AG09309 (cell line): Measurements from ENCODE around the gene ZNF423.

ENCODE experiments used
- DNase-seq: peaks from one replicate; pipeline ENCODE4 v3.0.0-alpha.2; 2010; ENCODE audit warnings: low read depth
- H3K4me3 ChIP-seq: 2 replicates; pipeline ENCODE4 v1.5.1; 2011; ENCODE audit warnings: mild to moderate bottlenecking, low read depth, low read length, moderate library complexity; ENCODE audit not compliant: control insufficient read depth
- CTCF ChIP-seq: IDR thresholded peaks from 2 replicates; pipeline ENCODE4 v1.5.1; 2011; ENCODE audit warnings: mild to moderate bottlenecking, low read depth, low read length, inconsistent platforms; ENCODE audit not compliant: insufficient read depth, control insufficient read depth; ENCODE audit errors: missing control alignments

ZNF423 gene

DNA sequence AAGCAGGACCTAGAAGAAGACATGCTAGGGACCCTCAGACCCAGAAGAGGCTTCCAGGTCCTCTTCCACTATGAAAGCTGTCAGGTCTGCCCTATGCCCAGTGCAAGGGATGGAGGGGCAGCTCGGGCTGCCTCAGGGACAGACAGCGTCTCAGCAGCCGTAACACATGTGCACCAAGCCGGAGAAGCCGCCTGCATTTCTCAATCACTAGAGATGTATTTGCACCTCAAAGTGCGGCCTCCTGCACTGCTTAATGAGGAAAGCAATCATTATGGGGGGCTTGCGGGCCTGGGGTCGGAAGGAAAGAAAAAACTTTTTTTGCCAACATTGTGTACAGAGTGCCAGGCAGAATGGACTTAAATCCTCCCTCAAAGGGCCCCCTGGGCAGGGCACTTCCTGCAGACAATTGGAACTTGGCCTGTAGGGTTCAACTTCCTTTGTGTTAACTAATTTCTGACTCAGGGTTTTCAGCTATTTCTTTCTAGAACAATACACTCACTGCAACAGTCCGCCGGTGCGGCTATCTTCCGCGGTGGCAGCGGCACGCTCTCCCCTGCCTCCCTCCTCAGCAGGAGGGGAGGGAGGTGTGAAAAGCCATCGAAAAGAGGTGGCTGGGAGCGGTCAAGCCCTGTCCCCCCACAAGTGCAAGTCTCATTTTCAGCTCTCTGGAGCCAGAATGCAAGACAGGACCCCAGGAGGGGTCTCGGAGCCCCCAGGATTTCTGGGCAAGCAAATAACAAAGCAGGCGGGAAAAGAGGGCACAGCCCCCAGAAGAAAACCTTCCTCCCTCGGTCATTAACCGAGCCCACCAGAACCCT lies 101.2 kb downstream of the ZNF423 start:
- TF ChIP-seq CTCF = no peak
- DNase-seq = no peak
- peak overlapping the region; percentile 39 for H3K4me3 ChIP-seq

GRCh38 chr16:49750341-49751000 lies 105.4 kb downstream of the ZNF423 start:
- TF ChIP-seq CTCF = no peak
- DNase-seq = no peak
- no peak overlapping the region for H3K4me3 ChIP-seq

DNA sequence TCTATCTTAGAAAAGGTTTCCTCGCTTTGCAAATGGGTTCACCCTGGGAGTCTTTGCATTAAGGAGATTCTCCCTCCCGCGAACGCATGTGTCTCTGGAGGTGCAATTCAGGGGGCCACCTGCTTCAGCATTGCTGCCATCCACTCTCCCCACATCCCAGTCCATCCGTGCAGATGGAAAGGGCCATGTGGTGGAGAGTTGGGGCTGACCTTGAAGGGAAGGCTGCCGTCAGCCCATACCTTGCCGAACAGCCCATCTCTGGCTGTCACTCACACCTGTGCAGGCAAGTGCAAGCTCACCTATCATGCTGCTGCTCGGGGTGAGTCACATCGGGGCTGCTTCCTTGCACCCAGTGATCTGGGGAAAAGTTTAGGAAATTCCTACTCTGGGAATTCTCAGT lies 106.1 kb downstream of the ZNF423 start:
- no peak overlapping the region for H3K4me3 ChIP-seq
- no peak for TF ChIP-seq CTCF

GRCh38 chr16:49748322-49748721 lies 107.6 kb downstream of the ZNF423 start:
- no peak for DNase-seq
- H3K4me3 ChIP-seq = no peak overlapping the region
- no peak for TF ChIP-seq CTCF

More for the DNA sequence above, 106.1 kb downstream of the ZNF423 start:
- DNase-seq = no peak

DNA sequence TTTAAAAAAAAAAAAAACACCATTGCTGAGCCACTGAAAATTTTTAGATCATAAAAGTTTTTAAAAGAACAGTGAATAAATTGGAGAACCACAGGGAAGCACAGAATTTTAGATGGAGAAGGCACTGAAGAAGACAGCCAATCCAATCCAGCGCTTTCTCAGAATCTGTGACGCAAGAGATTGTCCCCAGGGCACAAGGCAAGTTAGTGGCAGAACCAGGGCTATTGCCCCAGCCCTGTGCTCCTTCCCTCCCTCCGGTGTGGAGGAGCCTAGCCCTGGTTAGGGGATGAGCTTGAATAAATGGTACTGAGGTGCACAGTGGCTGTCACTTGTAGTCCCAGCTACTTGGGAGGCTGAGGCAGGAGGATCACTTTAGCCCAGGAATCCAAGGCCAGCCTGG lies 108.3 kb downstream of the ZNF423 start:
- DNase-seq = no peak
- no peak overlapping the region for H3K4me3 ChIP-seq
- no peak for TF ChIP-seq CTCF

DNA sequence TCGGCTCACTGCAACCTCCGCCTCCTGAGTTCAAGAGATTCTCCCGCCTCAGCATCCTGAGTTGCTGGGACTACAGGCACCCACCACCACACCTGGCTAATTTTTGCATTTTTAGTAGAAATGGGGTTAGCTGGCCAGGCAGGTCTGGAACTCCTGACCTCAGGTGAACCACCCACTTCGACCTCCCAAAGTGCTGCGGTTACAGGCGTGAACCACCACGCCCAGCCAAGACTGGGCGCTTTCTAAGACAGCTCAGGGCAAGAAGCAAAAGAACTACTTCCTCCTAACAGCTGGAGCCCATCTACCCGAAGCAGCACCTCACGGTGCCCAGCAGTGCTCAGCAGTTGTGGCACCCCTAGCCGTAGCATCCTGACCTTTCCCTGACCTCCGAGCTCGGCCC lies 109.4 kb downstream of the ZNF423 start:
- no peak overlapping the region for H3K4me3 ChIP-seq
- no peak for TF ChIP-seq CTCF
- DNase-seq = no peak
